ENCODE results near the gene CIZ1. TPM values are rescaled to one million over a fixed set of nuclear protein-coding genes. Genes with fewer than 3 reads are reported as not detected.

The CIZ1 gene
- polyA plus RNA-seq, 2 of the 4 experiments (the other 2 are of a cell fraction): 39.2 to 92.5 TPM

DNA sequence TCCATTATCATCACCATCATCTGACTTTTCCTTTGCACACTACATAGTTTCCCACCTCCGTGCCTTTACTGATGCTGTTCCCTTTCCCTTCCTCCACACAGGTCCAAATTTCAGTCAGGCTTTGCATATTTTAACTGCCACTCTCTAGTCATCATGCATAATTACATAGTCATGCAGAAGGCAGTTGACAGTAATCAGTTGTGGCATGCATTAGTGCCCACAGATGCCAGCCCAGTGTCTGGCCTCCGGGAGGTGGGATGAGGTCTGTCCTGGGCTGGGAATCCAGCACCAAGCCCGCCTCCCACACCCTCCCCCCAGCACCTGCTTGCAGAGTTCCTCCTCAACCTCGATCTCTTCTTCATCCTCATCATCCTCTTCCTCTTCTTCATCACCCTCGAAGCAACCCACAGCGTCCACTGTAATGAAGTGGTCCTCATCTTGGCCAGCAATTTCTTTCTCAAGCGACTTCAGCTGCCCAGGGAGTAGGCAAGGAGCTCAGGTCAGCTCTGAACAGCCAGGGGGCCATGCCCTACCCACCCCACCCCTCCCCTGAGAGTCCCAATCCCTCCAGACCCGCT is 22.6 kb downstream of the CIZ1 start:
- 82% methylated on average over 8 of the region's 8 CpGs for WGBS (ENCODE audit: missing lambda C conversion rate)
- TF ChIP-seq RCOR1 (IDR thresholded peaks at IDR 0.05; ENCODE audit: low read depth, low read length): no peak
- no peak for TF ChIP-seq JUN (IDR thresholded peaks at IDR 0.05)
- no peak for TF ChIP-seq FOXS1 (CRISPR knock-in tag; IDR thresholded peaks at IDR 0.05)
- TF ChIP-seq TFCP2L1 (CRISPR knock-in tag; IDR thresholded peaks at IDR 0.05): no peak
- no peak for TF ChIP-seq PHF8 (IDR thresholded peaks at IDR 0.05; ENCODE audit: borderline replicate concordance, low read depth)
- no peak for TF ChIP-seq NPAS2 (CRISPR knock-in tag; IDR thresholded peaks at IDR 0.05; ENCODE audit: borderline replicate concordance)
- TF ChIP-seq KDM5A (IDR thresholded peaks at IDR 0.05): no peak
- no peak for TF ChIP-seq MYC (IDR thresholded peaks at IDR 0.05; ENCODE audit: borderline replicate concordance, low read length)
- TF ChIP-seq NR3C1 (IDR thresholded peaks at IDR 0.05): no peak
- TF ChIP-seq TP53 (CRISPR knock-in tag; IDR thresholded peaks at IDR 0.05): no peak
- TF ChIP-seq, protein P1, sequence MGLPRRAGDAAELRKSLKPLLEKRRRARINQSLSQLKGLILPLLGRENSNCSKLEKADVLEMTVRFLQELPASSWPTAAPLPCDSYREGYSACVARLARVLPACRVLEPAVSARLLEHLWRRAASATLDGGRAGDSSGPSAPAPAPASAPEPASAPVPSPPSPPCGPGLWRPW (IDR thresholded peaks at IDR 0.05): no peak
- TF ChIP-seq, protein P2, sequence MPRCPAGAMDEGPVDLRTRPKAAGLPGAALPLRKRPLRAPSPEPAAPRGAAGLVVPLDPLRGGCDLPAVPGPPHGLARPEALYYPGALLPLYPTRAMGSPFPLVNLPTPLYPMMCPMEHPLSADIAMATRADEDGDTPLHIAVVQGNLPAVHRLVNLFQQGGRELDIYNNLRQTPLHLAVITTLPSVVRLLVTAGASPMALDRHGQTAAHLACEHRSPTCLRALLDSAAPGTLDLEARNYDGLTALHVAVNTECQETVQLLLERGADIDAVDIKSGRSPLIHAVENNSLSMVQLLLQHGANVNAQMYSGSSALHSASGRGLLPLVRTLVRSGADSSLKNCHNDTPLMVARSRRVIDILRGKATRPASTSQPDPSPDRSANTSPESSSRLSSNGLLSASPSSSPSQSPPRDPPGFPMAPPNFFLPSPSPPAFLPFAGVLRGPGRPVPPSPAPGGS (IDR thresholded peaks at IDR 0.05): no peak
- TF ChIP-seq, protein P3, sequence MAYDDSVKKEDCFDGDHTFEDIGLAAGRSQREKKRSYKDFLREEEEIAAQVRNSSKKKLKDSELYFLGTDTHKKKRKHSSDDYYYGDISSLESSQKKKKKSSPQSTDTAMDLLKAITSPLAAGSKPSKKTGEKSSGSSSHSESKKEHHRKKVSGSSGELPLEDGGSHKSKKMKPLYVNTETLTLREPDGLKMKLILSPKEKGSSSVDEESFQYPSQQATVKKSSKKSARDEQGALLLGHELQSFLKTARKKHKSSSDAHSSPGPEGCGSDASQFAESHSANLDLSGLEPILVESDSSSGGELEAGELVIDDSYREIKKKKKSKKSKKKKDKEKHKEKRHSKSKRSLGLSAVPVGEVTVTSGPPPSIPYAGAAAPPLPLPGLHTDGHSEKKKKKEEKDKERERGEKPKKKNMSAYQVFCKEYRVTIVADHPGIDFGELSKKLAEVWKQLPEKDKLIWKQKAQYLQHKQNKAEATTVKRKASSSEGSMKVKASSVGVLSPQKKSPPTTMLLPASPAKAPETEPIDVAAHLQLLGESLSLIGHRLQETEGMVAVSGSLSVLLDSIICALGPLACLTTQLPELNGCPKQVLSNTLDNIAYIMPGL (CRISPR knock-in tag; IDR thresholded peaks at IDR 0.05; ENCODE audit: borderline replicate concordance): no peak
- no peak for TF ChIP-seq POLR2AphosphoS2 (conservative IDR thresholded peaks at IDR 0.05; ENCODE audit: low read length)
- no peak for TF ChIP-seq HEYL (CRISPR knock-in tag; IDR thresholded peaks at IDR 0.05)
- TF ChIP-seq BHLHE40 (IDR thresholded peaks at IDR 0.05; ENCODE audit: low read depth, low read length): no peak
- ATAC-seq (no peak), FAIRE-seq (no peak), DNase-seq (ENCODE audit: low read depth in 1 of 2, low spot score in 1 of 2) (no peak)
- ChIA-PET CTCF (interaction anchor here (0.6 to 5.5 kb wide), 5 partner anchors 13 to 127 kb away, joined by 3 to 41 read pairs (median 4); no protein-coding TSS in a partner anchor), POLR2A (interaction anchor here (0.6 kb wide), 1 partner anchor 15 kb away, joined by 3 read pairs; no protein-coding TSS in a partner anchor)
- no peak overlapping the region for H3K4me2 ChIP-seq
- H3K27ac ChIP-seq: no peak overlapping the region
- no peak overlapping the region for H3K4me3 ChIP-seq
- H3K4me1 ChIP-seq: no peaks in the 10 kb centered on the region
- H3K9me3 ChIP-seq: no peaks in the 10 kb centered on the region

DNA sequence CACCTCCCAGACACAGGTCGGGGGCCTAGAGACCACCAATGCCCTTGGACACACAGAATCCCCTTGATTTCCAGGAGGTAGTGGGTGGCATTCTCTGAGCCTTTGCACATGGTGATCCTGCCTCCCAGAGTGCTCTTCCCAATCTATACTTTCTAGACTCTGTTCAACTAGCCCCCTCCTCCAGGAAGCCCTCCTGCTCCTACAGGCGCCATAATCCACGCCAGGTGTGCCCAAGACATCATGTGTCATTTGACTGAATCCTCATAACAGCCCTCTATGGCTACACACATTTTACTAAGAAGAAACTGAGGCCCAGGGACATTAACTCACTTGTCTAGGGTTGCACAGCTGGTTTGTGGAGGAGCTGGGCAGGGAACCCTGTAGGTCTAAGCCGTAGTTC is 24.2 kb downstream of the CIZ1 start:
- 89% methylated on average over 4 of the region's 4 CpGs for WGBS (ENCODE audit: missing lambda C conversion rate)
- CTCF ChIA-PET: interaction anchor here (5.5 kb wide), 1 partner anchor 15 kb away, joined by 41 read pairs; no protein-coding TSS in a partner anchor
- no peak for DNase-seq (ENCODE audit: low read depth in 1 of 2, low spot score in 1 of 2)

DNA sequence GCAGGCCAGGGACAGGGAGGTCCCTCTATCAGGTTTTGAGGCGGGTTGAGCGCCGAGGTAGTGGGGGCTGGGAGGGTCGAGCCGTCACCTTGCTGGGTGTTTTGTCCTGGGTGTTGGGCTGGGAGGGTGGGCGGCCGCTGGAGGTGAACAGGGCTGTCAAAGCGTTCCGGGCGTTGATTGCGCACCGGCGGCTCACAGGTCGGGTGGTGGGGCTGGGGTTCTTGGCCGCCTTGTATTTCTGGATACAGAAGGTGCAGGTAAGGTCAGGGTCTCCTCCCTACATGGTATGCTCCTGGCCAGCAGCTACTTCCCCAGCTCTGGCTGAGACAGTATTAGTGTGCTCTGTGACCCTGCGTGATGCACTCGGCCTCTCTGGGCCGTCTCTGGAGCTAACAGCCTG is 25.2 kb downstream of the CIZ1 start:
- ChIA-PET CTCF (interaction anchor here (0.9 kb wide), 1 partner anchor 9 kb away, joined by 5 read pairs; no protein-coding TSS in a partner anchor), POLR2A (no interaction called here)
- H3K4me1 ChIP-seq: no peaks in the 10 kb centered on the region
- H3K4me2 ChIP-seq: no peak overlapping the region
- no peak for FAIRE-seq
- no peak overlapping the region for H3K4me3 ChIP-seq
- ATAC-seq: no peak
- H3K27ac ChIP-seq: no peak overlapping the region
- TF ChIP-seq TP53 (CRISPR knock-in tag; IDR thresholded peaks at IDR 0.05) (no peak), ZC3H11A (IDR thresholded peaks at IDR 0.05) (no peak), PHF8 (IDR thresholded peaks at IDR 0.05; ENCODE audit: borderline replicate concordance, low read depth) (no peak), CHD4 (IDR thresholded peaks at IDR 0.05; ENCODE audit: borderline replicate concordance) (no peak), ZSCAN20 (CRISPR knock-in tag; IDR thresholded peaks at IDR 0.05) (no peak), RNF2 (IDR thresholded peaks at IDR 0.05; ENCODE audit: borderline replicate concordance, low read depth) (no peak), POLR2A (IDR thresholded peaks at IDR 0.05; ENCODE audit: low read length) (no peak), CEBPB (IDR thresholded peaks at IDR 0.05) (no peak), CBX2 (IDR thresholded peaks at IDR 0.05; ENCODE audit: borderline replicate concordance, low read depth) (no peak), HOXA7 (CRISPR knock-in tag; IDR thresholded peaks at IDR 0.05) (no peak), GATA3 (IDR thresholded peaks at IDR 0.05; ENCODE audit: borderline replicate concordance) (no peak)
- TF ChIP-seq, protein P3 (CRISPR knock-in tag; IDR thresholded peaks at IDR 0.05; ENCODE audit: borderline replicate concordance): no peak
- TF ChIP-seq, protein P4, sequence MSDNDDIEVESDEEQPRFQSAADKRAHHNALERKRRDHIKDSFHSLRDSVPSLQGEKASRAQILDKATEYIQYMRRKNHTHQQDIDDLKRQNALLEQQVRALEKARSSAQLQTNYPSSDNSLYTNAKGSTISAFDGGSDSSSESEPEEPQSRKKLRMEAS (IDR thresholded peaks at IDR 0.05): no peak
- WGBS (ENCODE audit: missing lambda C conversion rate): 100% methylated on average over 10 of the region's 18 CpGs
- H3K9me3 ChIP-seq: no peaks in the 10 kb centered on the region
- no peak for DNase-seq (ENCODE audit: low read depth in 1 of 2, low spot score in 1 of 2)

More for the DNA sequence above, 24.2 kb downstream of the CIZ1 start:
- Histone ChIP-seq H3K4me2 (no peak overlapping the region), H3K4me3 (no peak overlapping the region), H3K9me3 (no peaks in the 10 kb centered on the region), H3K4me1 (no peaks in the 10 kb centered on the region), H3K27ac (no peak overlapping the region)
- ATAC-seq (no peak), FAIRE-seq (no peak)
- TF ChIP-seq MAFK (IDR thresholded peaks at IDR 0.05; ENCODE audit: partially characterized antibody) (no peak), TFCP2L1 (CRISPR knock-in tag; IDR thresholded peaks at IDR 0.05) (no peak), ZFP36 (IDR thresholded peaks at IDR 0.05; ENCODE audit: borderline replicate concordance, partially characterized antibody) (peak; percentile 52), NR3C1 (IDR thresholded peaks at IDR 0.05) (no peak)
- TF ChIP-seq, protein P4 (IDR thresholded peaks at IDR 0.05): no peak
- POLR2A ChIA-PET: no interaction called here
